Thoracic aorta (tissue), 2 donors: ENCODE measurements around the gene C3. TPM values are rescaled to one million over a fixed set of nuclear protein-coding genes. Genes with fewer than 3 reads are reported as not detected.

Experiments used
- ATAC-seq: fragments of 150-250 bp; one replicate; pipeline ENCODE4 v1.8.0; 2017; ENCODE audit warnings: low read depth; ENCODE audit not compliant: insufficient number of reproducible peaks, low FRiP score
- DNase-seq: peaks from one replicate; pipeline ENCODE4 v3.0.0-alpha.2; 2020; ENCODE audit warnings: low spot score
- H3K27ac ChIP-seq, 2 donors: fragments of 200-600 bp; sonication (generic); 1 replicate in 1 of 2; 2 replicates in 1 of 2; pipeline ENCODE4 v1.5.1; 2016; ENCODE audit warnings: mild to moderate bottlenecking in 2 of 2, moderate library complexity in 2 of 2
- H3K27me3 ChIP-seq: fragments of 200-600 bp; sonication (generic); replicated peaks from 2 replicates; pipeline ENCODE4 v1.6.0; 2016; ENCODE audit warnings: mild to moderate bottlenecking; ENCODE audit not compliant: insufficient read depth
- H3K36me3 ChIP-seq: fragments of 200-600 bp; sonication (generic); one replicate; pipeline ENCODE4 v1.5.1; 2016
- H3K4me1 ChIP-seq, 2 donors: fragments of 200-600 bp; sonication (generic); 1 replicate in 1 of 2; 2 replicates in 1 of 2; pipeline versions ENCODE4 v1.5.1 to v1.6.0; 2016; ENCODE audit warnings: low read depth in 2 of 2, mild to moderate bottlenecking in 1 of 2; ENCODE audit not compliant: control insufficient read depth in 1 of 2
- H3K4me3 ChIP-seq: fragments of 200-600 bp; sonication (generic); 2 replicates; pipeline ENCODE4 v1.5.1; 2016; ENCODE audit warnings: mild to moderate bottlenecking
- H3K9me3 ChIP-seq: fragments of 200-600 bp; sonication (generic); 2 replicates; pipeline ENCODE4 v1.5.1; 2016
- total RNA-seq, 2 donors: library from RNA; depleted of rRNA; stranded (reverse); fragments of >200 nt; gene quantifications; one replicate each; pipeline versions ENCODE4 v1.1.0 to v1.2.3, GENCODE V29; 2016
- TF ChIP-seq, protein P1 (sequence below): fragments of 200-600 bp; sonication (generic); IDR thresholded peaks from one replicate; pipeline ENCODE4 v1.5.1; 2019; ENCODE audit warnings: antibody characterized with exemption

Gene C3
- total RNA-seq, 2 donors from 2014 or later = 277 to 754 TPM

DNA sequence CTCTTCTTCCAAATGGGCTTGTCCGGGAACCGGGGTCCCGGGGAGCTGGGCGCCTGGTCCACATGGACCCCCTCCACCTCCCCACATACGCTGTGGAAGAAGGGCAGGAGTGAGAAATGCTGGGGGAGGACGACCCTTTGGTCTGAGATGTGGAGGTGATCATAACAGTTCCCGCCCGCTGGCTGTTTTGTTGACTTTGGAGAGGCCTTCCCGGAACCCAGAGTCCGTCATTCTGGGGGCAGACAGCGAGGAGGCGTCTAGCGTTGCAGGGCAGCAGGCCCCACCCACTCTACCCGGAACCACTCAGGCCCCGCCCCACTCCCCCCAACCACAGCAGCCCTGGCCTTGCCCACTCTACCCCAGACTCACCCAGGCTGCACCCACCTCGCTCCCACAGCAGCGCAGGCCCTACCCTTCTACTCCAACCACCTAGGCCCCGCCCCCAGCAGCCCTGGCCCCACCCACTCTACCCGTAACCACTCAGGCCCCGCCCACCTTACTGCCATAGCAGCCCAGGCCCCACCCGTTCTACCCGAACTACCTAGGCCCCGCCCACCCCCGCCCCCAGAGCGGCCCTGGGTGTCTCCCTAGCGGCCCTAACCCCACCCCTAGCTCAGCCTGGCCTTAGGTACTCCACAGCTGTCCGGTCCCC lies 9.8 kb upstream of the C3 start:
- DNase-seq = no peak
- TF ChIP-seq, protein P1, sequence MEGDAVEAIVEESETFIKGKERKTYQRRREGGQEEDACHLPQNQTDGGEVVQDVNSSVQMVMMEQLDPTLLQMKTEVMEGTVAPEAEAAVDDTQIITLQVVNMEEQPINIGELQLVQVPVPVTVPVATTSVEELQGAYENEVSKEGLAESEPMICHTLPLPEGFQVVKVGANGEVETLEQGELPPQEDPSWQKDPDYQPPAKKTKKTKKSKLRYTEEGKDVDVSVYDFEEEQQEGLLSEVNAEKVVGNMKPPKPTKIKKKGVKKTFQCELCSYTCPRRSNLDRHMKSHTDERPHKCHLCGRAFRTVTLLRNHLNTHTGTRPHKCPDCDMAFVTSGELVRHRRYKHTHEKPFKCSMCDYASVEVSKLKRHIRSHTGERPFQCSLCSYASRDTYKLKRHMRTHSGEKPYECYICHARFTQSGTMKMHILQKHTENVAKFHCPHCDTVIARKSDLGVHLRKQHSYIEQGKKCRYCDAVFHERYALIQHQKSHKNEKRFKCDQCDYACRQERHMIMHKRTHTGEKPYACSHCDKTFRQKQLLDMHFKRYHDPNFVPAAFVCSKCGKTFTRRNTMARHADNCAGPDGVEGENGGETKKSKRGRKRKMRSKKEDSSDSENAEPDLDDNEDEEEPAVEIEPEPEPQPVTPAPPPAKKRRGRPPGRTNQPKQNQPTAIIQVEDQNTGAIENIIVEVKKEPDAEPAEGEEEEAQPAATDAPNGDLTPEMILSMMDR = no peak
- peaks cover 11% of the 10 kb centered on the region for H3K36me3 ChIP-seq
- H3K27ac ChIP-seq = no peak overlapping the region
- peaks cover 0 to 4% of the 10 kb centered on the region in 2 donors for H3K4me1 ChIP-seq
- no peaks in the 10 kb centered on the region for H3K9me3 ChIP-seq
- ATAC-seq = no peak
- H3K27me3 ChIP-seq = no peaks in the 10 kb centered on the region
- no peak overlapping the region for H3K4me3 ChIP-seq

DNA sequence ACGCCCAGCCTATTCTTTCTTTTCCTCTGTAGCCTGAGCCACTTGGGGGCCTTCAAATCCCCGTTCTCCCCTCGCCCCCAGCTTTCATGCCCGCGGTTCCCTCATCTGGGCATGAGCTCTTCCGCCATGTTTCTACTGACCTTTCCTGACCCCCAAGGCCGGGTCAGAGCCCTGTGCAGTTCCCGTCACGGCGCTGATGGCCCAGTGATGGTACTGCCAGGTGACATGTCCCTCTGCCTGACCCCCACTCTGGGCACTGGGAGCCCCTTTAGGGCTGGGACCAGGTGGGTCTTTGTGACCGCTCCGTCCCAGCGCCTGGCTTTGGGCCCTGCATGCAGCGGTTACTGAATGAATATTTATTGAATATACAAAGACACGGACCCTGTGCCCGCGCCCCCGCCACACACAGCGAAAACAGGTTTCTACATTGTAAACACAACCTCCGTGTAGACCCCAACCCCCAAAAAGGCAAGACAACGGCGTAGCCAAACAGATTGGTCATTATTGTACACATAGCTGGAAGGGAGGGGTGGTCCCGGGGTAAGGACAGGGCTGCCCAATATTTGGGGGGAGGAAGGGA lies 9.2 kb upstream of the C3 start:
- no peak for ATAC-seq
- H3K4me3 ChIP-seq = no peak overlapping the region
- H3K27ac ChIP-seq = no peak overlapping the region
- H3K27me3 ChIP-seq = no peaks in the 10 kb centered on the region
- H3K36me3 ChIP-seq = peaks cover 8% of the 10 kb centered on the region
- H3K4me1 ChIP-seq = no peaks in the 10 kb centered on the region
- TF ChIP-seq, protein P1 = no peak
- no peak for DNase-seq
- H3K9me3 ChIP-seq = no peaks in the 10 kb centered on the region

DNA sequence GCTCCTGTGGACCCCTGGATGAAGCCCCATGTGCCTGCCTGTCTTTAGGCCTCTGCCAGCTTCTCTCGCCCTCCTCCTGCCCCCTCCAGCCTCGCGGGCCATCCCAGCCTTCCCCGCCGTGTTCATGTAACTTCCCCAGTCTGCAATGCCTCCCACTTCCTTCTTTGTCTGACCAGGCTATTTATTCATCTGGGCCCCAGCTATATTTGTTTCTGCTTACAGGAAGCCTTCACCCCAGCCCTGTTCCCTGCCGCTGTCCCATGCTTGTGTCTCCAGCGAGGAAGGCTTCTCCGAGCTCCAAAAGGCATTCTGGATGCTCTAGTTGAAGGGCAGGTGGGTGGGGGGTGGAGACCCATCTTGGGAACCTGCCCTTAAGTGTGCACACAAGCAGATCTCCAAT lies 7.9 kb upstream of the C3 start:
- Histone ChIP-seq H3K4me1 (peaks cover 0 to under 1% of the 10 kb centered on the region in 2 donors), H3K36me3 (peaks cover 8% of the 10 kb centered on the region), H3K9me3 (no peaks in the 10 kb centered on the region), H3K4me3 (no peak overlapping the region), H3K27me3 (no peaks in the 10 kb centered on the region), H3K27ac (no peak overlapping the region)
- TF ChIP-seq, protein P1 = no peak
- DNase-seq = no peak
- no peak for ATAC-seq

DNA sequence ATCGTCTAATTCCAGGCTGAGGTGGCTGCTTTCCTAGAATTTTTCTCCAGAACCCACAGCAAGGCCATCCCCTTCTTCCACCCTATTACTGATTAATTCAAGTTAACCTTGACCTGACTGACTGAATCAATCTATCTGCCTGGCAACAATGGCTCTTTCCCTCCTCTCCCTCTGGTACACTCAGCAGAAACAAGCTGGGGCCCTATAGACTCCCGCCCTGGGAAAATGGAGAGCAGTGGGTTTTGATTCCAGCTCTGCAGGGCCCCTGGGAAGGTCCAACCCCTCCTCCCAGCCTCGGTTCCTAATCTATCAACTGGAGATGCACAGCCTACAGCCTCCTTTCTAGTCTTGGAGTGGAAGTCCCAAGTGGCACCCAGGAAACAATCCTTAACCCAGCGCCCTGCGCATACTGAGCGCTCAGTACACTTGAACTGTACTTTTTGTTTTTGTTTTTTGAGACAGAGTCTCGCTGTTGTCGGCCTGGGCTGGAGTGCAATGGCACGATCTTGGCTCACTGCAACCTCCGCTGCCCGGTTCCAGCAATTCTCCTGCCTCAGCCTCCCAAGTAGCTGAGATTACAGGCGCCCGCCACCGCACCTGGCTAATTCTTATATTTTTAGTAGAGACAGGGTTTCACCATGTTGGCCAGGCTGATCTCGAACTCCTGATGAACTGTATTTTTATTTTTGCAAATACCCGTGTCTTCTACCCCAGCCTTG lies 5.2 kb upstream of the C3 start:
- Histone ChIP-seq H3K4me3 (no peak overlapping the region), H3K4me1 (peaks cover 4 to 5% of the 10 kb centered on the region in 2 donors), H3K27ac (no peak overlapping the region), H3K36me3 (no peaks in the 10 kb centered on the region), H3K9me3 (no peaks in the 10 kb centered on the region), H3K27me3 (no peaks in the 10 kb centered on the region)
- no peak for DNase-seq
- ATAC-seq = no peak
- TF ChIP-seq, protein P1 = no peak
